Heart right ventricle (tissue), 16 donors: ENCODE results near the gene USP16. TPM values are rescaled to one million over a fixed set of nuclear protein-coding genes. Genes with fewer than 3 reads are reported as not detected.

ENCODE experiments used
- ATAC-seq, 8 donors: fragments of 200-7000 bp; cut with Tn5 transposase; one replicate each; pipeline ENCODE4 v1.9.1; 2020; ENCODE audit warnings: mild to moderate bottlenecking in 8 of 8, moderate library complexity in 8 of 8, moderate number of reproducible peaks in 1 of 8
- DNase-seq, 2 donors: peaks; one replicate each; pipeline ENCODE4 v3.0.0-alpha.2; 2020
- H3K27ac ChIP-seq, 10 donors: fragments of 200-600 bp; sonication (generic) in 2 of 10; one replicate each; pipeline versions ENCODE4 v1.5.0 to v1.8.0; 2020 to 2022; ENCODE audit warnings: mild to moderate bottlenecking in 3 of 10
- H3K27me3 ChIP-seq, 7 donors: fragments of 200-600 bp; one replicate each; pipeline ENCODE4 v1.8.0; 2021 to 2022; ENCODE audit warnings: mild to moderate bottlenecking in 2 of 7
- H3K36me3 ChIP-seq, 9 donors: fragments of 200-600 bp; sonication (generic) in 1 of 9; one replicate each; pipeline versions ENCODE4 v1.5.0 to v1.8.0; 2020 to 2022; ENCODE audit warnings: mild to moderate bottlenecking in 2 of 9
- H3K4me1 ChIP-seq, 9 donors: fragments of 200-600 bp; sonication (generic) in 1 of 9; one replicate each; pipeline versions ENCODE4 v1.5.0 to v1.8.0; 2020 to 2022; ENCODE audit warnings: mild to moderate bottlenecking in 4 of 9
- H3K4me3 ChIP-seq, 10 donors: fragments of 200-600 bp; sonication (generic) in 2 of 10; one replicate each; pipeline versions ENCODE4 v1.5.0 to v1.8.0; 2020 to 2022; ENCODE audit warnings: mild to moderate bottlenecking in 7 of 10, moderate library complexity in 2 of 10
- H3K9me3 ChIP-seq, 11 donors: fragments of 200-600 bp in 10 of 11; sonication (generic) in 2 of 11; one replicate each; pipeline versions ENCODE4 v1.5.0 to v1.8.0; 2013 to 2022; ENCODE audit warnings: mild to moderate bottlenecking in 2 of 11, control low read depth in 1 of 11, moderate library complexity in 1 of 11
- CTCF ChIP-seq, 9 donors: fragments of 200-600 bp; sonication (generic) in 2 of 9; IDR thresholded peaks; one replicate each; pipeline versions ENCODE4 v1.5.0 to v1.8.0; 2021 to 2022; ENCODE audit warnings: antibody characterized with exemption in 9 of 9, mild to moderate bottlenecking in 5 of 9, moderate library complexity in 1 of 9
- WGBS, 2 donors: extraction: QIAGEN DNeasy Blood & Tissue Kit; methylation state at CpG; one replicate each; pipeline ENCODE4 v1.1.7; 2013; ENCODE audit warnings: inconsistent platforms in 1 of 2; 5-methylcytosine and 5-hydroxymethylcytosine counted together
- intact Hi-C, 10 donors: fragments of 100-400 bp; cut with DNase I; formaldehyde crosslinking; loops; one replicate each; pipeline versions ENCODE4 v1.11.1 to v1.14.2; 2022
- polyA plus RNA-seq, 2 donors: library from polyadenylated mRNA; stranded (reverse); fragments of 200-250 nt; gene quantifications; one replicate each; pipeline ENCODE4 v1.2.3, GENCODE V29; 2013
- total RNA-seq, 10 donors: library from RNA; stranded (reverse); fragmentation: NEBNext Ultra II Directional in 3 of 10; extraction: Animal tissue kit (Norgen Biotek cat#: 25700) in 3 of 10; gene quantifications; one replicate each; pipeline versions ENCODE4 v1.2.1 to v1.2.4, GENCODE V29; 2021 to 2023
- donor health status: Arrhythmogenic right ventricular cardiomyopathy.
- donor health status: ischemic (EF 13 %, LVEDD 7.1; RV severe dilation, severe dysfunction).
- donor health status: healthy with polysubstance abuse.
- donor health status: DM: no; HTN: yes; CAD: no.
- donor health status: DM: no; HTN: no; CAD: no.
- donor health status: ischemic (EF 25% LVEDD 6.9; RV normal size, moderate dysfunction).
- donor health status: ischemic (EF 25% LVEDD 5.7; RV mildly dilated, moderate dysfunction).
- donor health status: healthy.
- donor health status: DM: yes; HTN: yes; CAD: no.
- donor health status: Ischemic cardiomyopathy.
- donor health status: ischemic (EF 35%, LVEDD 5.7; RV mildly dilated, moderate dysfunction).
- donor health status: nonischemic (EF 11% LVEDD 7.7; RV severe dilation, severe dysfunction).
- donor health status: DM: yes; HTN: yes; CAD: no.
- donor health status: PGD.
- donor health status: ischemic (EF 29% LVEDD 5.4; RV normal size, mild dysfunction).
- donor health status: nonischemic (EF 23%, LVEDD 6.1; RV moderate dilation, normal function).

Gene USP16
- total and polyA plus RNA-seq, 12 donors = 20.3 to 41.8 (median 32.5) TPM

DNA sequence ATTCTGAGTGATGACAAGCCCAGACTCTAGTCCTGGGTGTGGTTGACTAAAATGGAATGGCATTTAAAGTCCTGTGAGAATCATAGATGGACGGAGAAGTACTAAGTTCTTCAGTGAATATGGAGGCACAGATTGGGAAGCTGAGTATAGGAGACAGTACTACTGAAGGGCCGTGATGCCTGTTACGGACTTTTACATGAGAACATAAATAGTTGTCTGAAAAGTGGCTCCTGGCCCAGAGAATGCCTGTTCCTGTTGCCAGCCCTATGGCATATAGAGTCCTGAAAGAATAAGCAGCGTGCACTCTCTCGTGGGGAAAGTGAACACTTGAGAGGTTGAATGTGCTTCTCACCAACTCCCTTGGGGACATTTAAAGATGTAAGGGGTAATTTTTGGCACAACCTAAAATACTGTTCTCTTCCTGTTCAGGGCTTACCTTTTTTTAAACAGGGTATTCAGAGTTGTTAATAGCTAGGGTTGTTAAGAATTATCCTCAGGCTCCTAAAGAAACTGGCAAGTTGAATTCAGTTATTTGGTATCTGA lies 28.6 kb downstream of the USP16 start:
- Histone ChIP-seq H3K36me3 (peaks cover 0 to 100% (median 76%) of the 10 kb centered on the region in 9 donors), H3K9me3 (no peaks in the 10 kb centered on the region), H3K27ac (no peak overlapping the region), H3K27me3 (no peaks in the 10 kb centered on the region), H3K4me3 (no peak overlapping the region), H3K4me1 (no peaks in the 10 kb centered on the region)
- DNase-seq = no peak
- intact Hi-C loops = no loop called here
- 79% methylated on average over 5 of the region's 5 CpGs for whole genome bisulfite sequencing, 2 donors
- ATAC-seq = no peak
- no peak for TF ChIP-seq CTCF (IDR thresholded peaks at IDR 0.05)

DNA sequence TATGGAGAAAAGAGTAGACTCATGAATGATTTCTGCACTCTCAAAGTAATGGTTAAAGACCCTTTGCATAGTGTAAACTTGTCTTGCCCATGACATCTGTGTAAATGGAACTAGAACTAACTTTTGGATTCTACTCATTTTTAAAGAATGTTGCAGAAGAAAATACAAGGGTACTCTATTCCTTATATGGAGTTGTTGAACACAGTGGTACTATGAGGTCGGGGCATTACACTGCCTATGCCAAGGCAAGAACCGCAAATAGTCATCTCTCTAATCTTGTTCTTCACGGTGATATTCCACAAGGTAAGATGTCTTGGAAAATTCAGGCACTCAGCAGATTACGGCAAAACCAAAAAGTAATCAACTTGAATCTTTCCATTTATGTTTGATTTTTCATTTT lies 29.2 kb downstream of the USP16 start:
- no peak overlapping the region for H3K27ac ChIP-seq
- peaks cover 0 to 100% (median 77%) of the 10 kb centered on the region in 9 donors for H3K36me3 ChIP-seq
- 85 to 86% methylated on average over 4 of the region's 4 CpGs for WGBS, 2 donors
- H3K9me3 ChIP-seq = no peaks in the 10 kb centered on the region
- H3K4me3 ChIP-seq = no peak overlapping the region
- no peak for ATAC-seq
- no peaks in the 10 kb centered on the region for H3K4me1 ChIP-seq
- H3K27me3 ChIP-seq = no peaks in the 10 kb centered on the region
- intact Hi-C loops = no loop called here
- TF ChIP-seq CTCF (IDR thresholded peaks at IDR 0.05) = no peak
- DNase-seq = no peak

DNA sequence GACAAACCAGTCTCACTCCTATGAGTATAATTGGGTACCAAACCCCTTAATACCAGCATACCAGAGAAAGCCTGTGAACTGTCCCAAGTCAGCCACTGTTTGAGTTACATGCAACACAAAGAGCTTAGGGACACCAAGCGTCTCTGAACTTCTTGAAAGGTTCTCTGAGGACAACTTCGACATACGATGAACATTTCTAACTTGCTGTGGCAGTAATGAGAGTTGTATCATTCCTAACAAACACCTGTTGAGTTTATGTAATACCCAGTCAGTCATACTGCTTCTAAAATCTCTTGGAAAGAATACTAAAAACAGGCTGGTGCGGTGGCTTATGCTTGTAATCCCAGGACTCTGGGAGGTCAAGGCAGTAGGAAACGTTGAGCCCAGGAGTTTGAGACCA lies 30.6 kb downstream of the USP16 start:
- Histone ChIP-seq H3K4me1 (no peaks in the 10 kb centered on the region), H3K27me3 (no peaks in the 10 kb centered on the region), H3K4me3 (no peak overlapping the region), H3K27ac (no peak overlapping the region), H3K36me3 (peaks cover 0 to 100% (median 76%) of the 10 kb centered on the region in 9 donors), H3K9me3 (no peaks in the 10 kb centered on the region)
- no peak for TF ChIP-seq CTCF (IDR thresholded peaks at IDR 0.05)
- DNase-seq (no peak), ATAC-seq (peak in 2 of 8 donors; percentile 17 to 22)
- intact Hi-C loops = no loop called here
- WGBS, 2 donors = 89 to 91% methylated on average over 5 of the region's 5 CpGs

DNA sequence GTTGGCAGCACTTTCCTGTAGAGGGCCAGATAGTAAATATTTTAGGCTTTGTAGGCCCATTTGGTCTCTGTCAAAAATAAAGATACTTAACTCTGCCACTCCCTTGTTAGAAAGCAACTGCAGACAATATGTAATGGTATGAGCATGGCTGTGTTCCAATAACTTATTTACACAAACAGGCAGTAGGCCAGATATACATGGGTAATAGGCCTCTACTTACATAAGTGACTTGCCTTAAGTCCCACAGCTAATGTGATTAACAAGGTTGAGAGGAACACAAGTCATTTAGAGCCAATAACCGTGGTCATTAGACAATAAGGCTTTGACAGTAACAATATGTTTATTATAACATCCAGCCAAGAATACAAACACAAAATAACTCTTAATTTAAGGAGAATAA lies 31.5 kb downstream of the USP16 start:
- DNase-seq (no peak), ATAC-seq (no peak)
- Histone ChIP-seq H3K27me3 (no peaks in the 10 kb centered on the region), H3K4me1 (no peaks in the 10 kb centered on the region), H3K9me3 (no peaks in the 10 kb centered on the region), H3K27ac (no peak overlapping the region), H3K36me3 (peaks cover 0 to 100% (median 77%) of the 10 kb centered on the region in 9 donors), H3K4me3 (no peak overlapping the region)
- TF ChIP-seq CTCF (IDR thresholded peaks at IDR 0.05) = no peak
- 71 to 73% methylated on average over 1 of the region's 1 CpG for WGBS, 2 donors
- intact Hi-C loops = no loop called here
